ENCODE data around the gene EDIL3. TPM values are rescaled to one million over a fixed set of nuclear protein-coding genes. Genes with fewer than 3 reads are reported as not detected.

Gene EDIL3
- total and polyA plus RNA-seq, 9 of the 15 experiments (the other 6 are each of a cell fraction or from before 2014, with no cell fraction given), result 0.09 TPM; not detected in 8

- Histone ChIP-seq H4K20me1 (replicated peaks; ENCODE audit: control insufficient read depth, insufficient read depth, low read length) (no peaks in the 10 kb centered on the region), H3K9me1 (ENCODE audit: control insufficient read depth, insufficient read depth, low read length) (no peaks in the 10 kb centered on the region), H3K4me2 (ENCODE audit: insufficient read depth, low read length) (no peak overlapping the region), H2AFZ (ENCODE audit: low read depth, low read length) (no peak overlapping the region), H3K9me3 (replicated peaks; ENCODE audit: control insufficient read depth, insufficient read depth, low read depth, low read length) (no peaks in the 10 kb centered on the region; the same call in 1 of the 2 replicates), H3K4me3 (no peak overlapping the region), H3K9ac (ENCODE audit: insufficient read depth in 1 of 2, low read depth in 2 of 2, low read length in 2 of 2) (no peak overlapping the region), H3K36me3 (ENCODE audit: control insufficient read depth, insufficient read depth, low read length) (no peaks in the 10 kb centered on the region), H3K79me2 (ENCODE audit: control insufficient read depth, insufficient read depth, low read length) (no peaks in the 10 kb centered on the region), H3K4me1 (replicated peaks in 1 of 2; ENCODE audit: control insufficient read depth in 2 of 2, insufficient read depth in 2 of 2, low read length in 2 of 2) (no peaks in the 10 kb centered on the region), H3K27ac (ENCODE audit: extremely low read depth, low read depth, low read length) (no peak overlapping the region), H3K27me3 (ENCODE audit: control insufficient read depth in 2 of 2, insufficient read depth in 2 of 2, low read length in 2 of 2) (no peaks in the 10 kb centered on the region)
- BruUV-seq (replicated peaks), result no TSS peak
- POLR2A ChIA-PET, result interaction anchor here (0.6 kb wide), 1 partner anchor 221 kb away, joined by 3 read pairs; no protein-coding TSS in a partner anchor
- in situ Hi-C loops (cut with MboI) (no loop called here), intact Hi-C loops (cut with micrococcal nuclease) (no loop called here)
- CTCF ChIA-PET (ENCODE audit: low intra/inter-chr PET ratio), result no interaction called here
- FAIRE-seq (no peak), DNase-seq (ENCODE audit: extremely low read depth in 1 of 4, low spot score in 3 of 4) (no peak), ATAC-seq (no peak)
- TF ChIP-seq ILK (tag; IDR thresholded peaks at IDR 0.05; ENCODE audit: borderline replicate concordance, low read depth) (no peak), MCM2 (IDR thresholded peaks at IDR 0.05; ENCODE audit: low read depth) (no peak), RBM34 (IDR thresholded peaks at IDR 0.05; ENCODE audit: borderline replicate concordance, insufficient read depth, low read length) (no peak), JUNB (CRISPR knock-in tag; conservative IDR thresholded peaks at IDR 0.05) (no peak), KAT7 (CRISPR knock-in tag; IDR thresholded peaks at IDR 0.05; ENCODE audit: borderline replicate concordance) (no peak), PHF20 (IDR thresholded peaks at IDR 0.05; ENCODE audit: partially characterized antibody) (no peak), PCBP2 (IDR thresholded peaks at IDR 0.05; ENCODE audit: low read depth, low read length, poor library complexity, severe bottlenecking) (no peak), CTCFL (IDR thresholded peaks at IDR 0.05; ENCODE audit: borderline replicate concordance, insufficient read depth, low read depth, low read length, poor library complexity, severe bottlenecking) (no peak), L3MBTL2 (IDR thresholded peaks at IDR 0.05) (no peak), ZNF699 (CRISPR knock-in tag; IDR thresholded peaks at IDR 0.05; ENCODE audit: insufficient replicate concordance) (no peak), YY1 (IDR thresholded peaks at IDR 0.05; ENCODE audit: borderline replicate concordance in 1 of 3, control insufficient read depth in 1 of 3, extremely low read depth in 1 of 3, insufficient read depth in 3 of 3, insufficient read length in 1 of 3, insufficient replicate concordance in 2 of 3, low read depth in 1 of 3, low read length in 2 of 3) (no peak), ZNF75A (CRISPR knock-in tag; IDR thresholded peaks at IDR 0.05) (no peak), LCOR (CRISPR knock-in tag; IDR thresholded peaks at IDR 0.05) (no peak), ATF3 (IDR thresholded peaks at IDR 0.05) (no peak), ATF3 (CRISPR knock-in tag; conservative IDR thresholded peaks at IDR 0.05) (no peak)
- WGBS (ENCODE audit: insufficient coverage, low coverage, missing lambda C conversion rate), result 0% methylated on average over 2 of the region's 2 CpGs
Measured at GRCh38 chr5:84191281-84191680, 193.4 kb downstream of the EDIL3 start.

Measured in K562 (cell line).